ENCODE results near the gene DLG2.

Gene DLG2

GRCh38 chr11:85596886-85597285, 30.3 kb downstream of the DLG2 start:
- H3K9ac ChIP-seq (ENCODE audit: low read length), result no peak overlapping the region
- no peaks in the 10 kb centered on the region for H3F3A ChIP-seq (ENCODE audit: insufficient read depth, low read length)
- TF ChIP-seq, protein P1, sequence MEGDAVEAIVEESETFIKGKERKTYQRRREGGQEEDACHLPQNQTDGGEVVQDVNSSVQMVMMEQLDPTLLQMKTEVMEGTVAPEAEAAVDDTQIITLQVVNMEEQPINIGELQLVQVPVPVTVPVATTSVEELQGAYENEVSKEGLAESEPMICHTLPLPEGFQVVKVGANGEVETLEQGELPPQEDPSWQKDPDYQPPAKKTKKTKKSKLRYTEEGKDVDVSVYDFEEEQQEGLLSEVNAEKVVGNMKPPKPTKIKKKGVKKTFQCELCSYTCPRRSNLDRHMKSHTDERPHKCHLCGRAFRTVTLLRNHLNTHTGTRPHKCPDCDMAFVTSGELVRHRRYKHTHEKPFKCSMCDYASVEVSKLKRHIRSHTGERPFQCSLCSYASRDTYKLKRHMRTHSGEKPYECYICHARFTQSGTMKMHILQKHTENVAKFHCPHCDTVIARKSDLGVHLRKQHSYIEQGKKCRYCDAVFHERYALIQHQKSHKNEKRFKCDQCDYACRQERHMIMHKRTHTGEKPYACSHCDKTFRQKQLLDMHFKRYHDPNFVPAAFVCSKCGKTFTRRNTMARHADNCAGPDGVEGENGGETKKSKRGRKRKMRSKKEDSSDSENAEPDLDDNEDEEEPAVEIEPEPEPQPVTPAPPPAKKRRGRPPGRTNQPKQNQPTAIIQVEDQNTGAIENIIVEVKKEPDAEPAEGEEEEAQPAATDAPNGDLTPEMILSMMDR (IDR thresholded peaks at IDR 0.05; ENCODE audit: low read length), result no peak
- no peak for TF ChIP-seq EZH2 (IDR thresholded peaks at IDR 0.05; ENCODE audit: borderline replicate concordance, low read length)
- no peaks in the 10 kb centered on the region for H3K4me1 ChIP-seq (ENCODE audit: insufficient read depth, low read length, severe bottlenecking)
- H3K27ac ChIP-seq (ENCODE audit: low read depth, low read length, poor library complexity, severe bottlenecking), result no peak overlapping the region
- H3K9me2 ChIP-seq (ENCODE audit: low read depth, low read length), result no peaks in the 10 kb centered on the region
- no peaks in the 10 kb centered on the region for H4K20me1 ChIP-seq (ENCODE audit: insufficient read depth, low read length)
- no peaks in the 10 kb centered on the region for H3K27me3 ChIP-seq (ENCODE audit: insufficient read depth, low read length)
- H3K36me3 ChIP-seq (ENCODE audit: insufficient read depth, low read length), result no peaks in the 10 kb centered on the region
- no peak overlapping the region for H3K4me2 ChIP-seq (ENCODE audit: low read length)
- no peaks in the 10 kb centered on the region for H3K79me2 ChIP-seq (ENCODE audit: insufficient read depth, low read length)
- H3K4me3 ChIP-seq (ENCODE audit: low read depth, low read length, poor library complexity, severe bottlenecking), result no peak overlapping the region
- H2AFZ ChIP-seq (ENCODE audit: low read length), result no peak overlapping the region
- no peaks in the 10 kb centered on the region for H3K9me3 ChIP-seq (ENCODE audit: low read length)

- Histone ChIP-seq H3K9me2 (ENCODE audit: low read depth, low read length) (no peaks in the 10 kb centered on the region), H3K27ac (ENCODE audit: low read depth, low read length, poor library complexity, severe bottlenecking) (no peak overlapping the region), H3F3A (ENCODE audit: insufficient read depth, low read length) (no peaks in the 10 kb centered on the region), H3K4me3 (ENCODE audit: low read depth, low read length, poor library complexity, severe bottlenecking) (no peak overlapping the region), H3K27me3 (ENCODE audit: insufficient read depth, low read length) (no peaks in the 10 kb centered on the region), H3K9me3 (ENCODE audit: low read length) (no peaks in the 10 kb centered on the region), H4K20me1 (ENCODE audit: insufficient read depth, low read length) (no peaks in the 10 kb centered on the region), H3K79me2 (ENCODE audit: insufficient read depth, low read length) (no peaks in the 10 kb centered on the region), H3K9ac (ENCODE audit: low read length) (no peak overlapping the region), H3K4me1 (ENCODE audit: insufficient read depth, low read length, severe bottlenecking) (no peaks in the 10 kb centered on the region), H3K36me3 (ENCODE audit: insufficient read depth, low read length) (no peaks in the 10 kb centered on the region), H2AFZ (ENCODE audit: low read length) (no peak overlapping the region), H3K4me2 (ENCODE audit: low read length) (no peak overlapping the region)
- TF ChIP-seq, protein P1 (IDR thresholded peaks at IDR 0.05; ENCODE audit: low read length), result peak; percentile 62
- no peak for TF ChIP-seq EZH2 (IDR thresholded peaks at IDR 0.05; ENCODE audit: borderline replicate concordance, low read length)
Observed at GRCh38 chr11:85595285-85595884, 31.8 kb downstream of the DLG2 start.

- Histone ChIP-seq H3K9ac (ENCODE audit: low read length) (no peak overlapping the region), H3K4me2 (ENCODE audit: low read length) (no peak overlapping the region), H3K9me2 (ENCODE audit: low read depth, low read length) (no peaks in the 10 kb centered on the region), H3K4me3 (ENCODE audit: low read depth, low read length, poor library complexity, severe bottlenecking) (no peak overlapping the region), H3K9me3 (ENCODE audit: low read length) (no peaks in the 10 kb centered on the region), H4K20me1 (ENCODE audit: insufficient read depth, low read length) (no peaks in the 10 kb centered on the region), H3K36me3 (ENCODE audit: insufficient read depth, low read length) (no peaks in the 10 kb centered on the region), H3K79me2 (ENCODE audit: insufficient read depth, low read length) (no peaks in the 10 kb centered on the region), H3K4me1 (ENCODE audit: insufficient read depth, low read length, severe bottlenecking) (no peaks in the 10 kb centered on the region), H3K27ac (ENCODE audit: low read depth, low read length, poor library complexity, severe bottlenecking) (no peak overlapping the region), H3K27me3 (ENCODE audit: insufficient read depth, low read length) (no peaks in the 10 kb centered on the region), H3F3A (ENCODE audit: insufficient read depth, low read length) (no peaks in the 10 kb centered on the region), H2AFZ (ENCODE audit: low read length) (no peak overlapping the region)
- TF ChIP-seq, protein P1 (IDR thresholded peaks at IDR 0.05; ENCODE audit: low read length), result peak; percentile 39; the same call in 1 of the 2 replicates
- TF ChIP-seq EZH2 (IDR thresholded peaks at IDR 0.05; ENCODE audit: borderline replicate concordance, low read length), result no peak
Observed at GRCh38 chr11:85590848-85591483, 36.2 kb downstream of the DLG2 start.

All from OCI-LY1 (cell line).